SW 1271 (cell line): ENCODE data around the gene RANBP3.
"Not testable (repeated sequence)": the region's sequence is repeated elsewhere in the genome, so short reads cannot be mapped to it uniquely, and the experiment has no call there.

ENCODE experiments used
- DNase-seq, 2 experiments: peaks; one replicate each; lab custom pipeline; 2025; lab: John Stamatoyannopoulos, UW

RANBP3 gene

DNA sequence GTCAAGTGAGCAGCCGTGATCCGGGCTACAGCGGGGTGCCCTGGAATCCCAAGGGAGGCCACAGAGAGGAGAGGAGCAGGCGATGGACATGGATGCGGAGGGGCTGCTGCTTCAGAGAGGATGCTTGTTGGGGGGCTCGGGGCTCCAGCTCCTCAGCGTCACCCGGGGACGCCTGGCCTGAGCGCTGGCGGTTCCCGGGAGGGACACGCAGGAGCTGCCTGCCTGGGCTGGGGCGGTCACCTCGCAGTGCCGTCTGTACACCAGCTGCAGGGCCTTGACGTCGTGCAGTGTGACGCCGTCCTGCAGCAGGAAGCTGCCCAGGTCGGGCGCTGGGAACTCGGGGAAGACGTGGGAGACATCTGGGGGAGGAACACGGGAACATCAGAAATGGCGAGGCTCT is 29.9 kb upstream of the RANBP3 start:
- no peak for DNase-seq

DNA sequence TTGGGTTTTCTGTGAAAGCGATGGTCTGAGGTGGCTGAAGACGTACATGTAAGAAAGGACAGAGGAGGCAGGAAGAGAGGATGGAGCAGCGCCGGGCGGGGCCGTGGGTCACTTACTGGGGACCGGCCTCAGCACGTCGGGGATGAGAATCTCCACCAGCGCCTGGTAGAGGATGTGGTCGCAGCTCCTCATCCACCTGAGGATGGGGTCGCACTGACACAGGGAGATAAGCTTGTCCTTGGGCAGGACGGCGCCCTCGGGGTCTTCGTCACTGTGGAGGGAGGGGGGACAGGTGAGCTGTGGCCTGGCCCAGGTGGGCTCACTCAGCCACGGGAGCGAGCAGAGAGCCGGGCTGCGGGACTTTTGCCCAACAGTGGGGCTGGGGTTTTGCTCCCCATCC is 29.0 kb upstream of the RANBP3 start:
- DNase-seq: no peak

- not testable (repeated sequence) for DNase-seq
Observed at GRCh38 chr19:6006070-6006446, 28.1 kb upstream of the RANBP3 start.

DNA sequence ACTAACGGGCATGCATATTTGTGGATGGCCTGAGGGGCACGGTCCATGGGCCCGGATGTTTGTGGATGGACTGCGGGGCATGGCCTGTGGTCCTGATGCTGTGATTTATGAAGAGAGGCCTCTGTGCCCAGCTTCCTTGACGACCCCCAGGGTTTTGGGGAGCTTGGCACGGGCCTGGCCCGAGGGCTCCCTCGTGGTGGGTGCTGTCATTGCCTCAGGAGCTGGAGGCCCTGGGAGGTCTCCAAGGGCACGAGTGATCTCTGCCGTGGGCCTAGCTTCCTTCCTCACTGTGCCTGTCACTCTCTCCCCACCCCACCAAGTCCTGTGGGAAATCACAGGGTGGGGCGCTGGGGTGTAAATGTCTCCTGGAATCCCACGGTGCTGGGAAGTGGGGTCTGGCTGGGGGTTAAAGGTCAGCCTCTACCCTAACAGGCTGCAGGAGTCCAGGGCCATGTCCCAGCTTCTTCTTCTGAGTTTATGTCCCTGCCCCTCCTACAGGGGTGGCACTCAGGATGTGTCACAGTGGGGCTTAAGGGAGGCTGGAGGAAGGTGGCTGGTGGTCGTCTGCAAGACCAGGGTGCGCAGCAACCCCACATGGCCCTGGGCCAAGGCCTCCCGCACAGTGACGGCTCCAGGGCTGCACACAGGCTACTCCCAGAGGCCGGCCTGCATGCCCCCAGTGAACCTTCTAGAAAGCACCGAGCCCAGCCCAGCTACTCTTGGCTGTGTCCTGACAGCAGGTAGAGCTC is 27.6 kb upstream of the RANBP3 start:
- no peak for DNase-seq

- DNase-seq: no peak
Observed at GRCh38 chr19:6003976-6004375, 26.0 kb upstream of the RANBP3 start.

- DNase-seq: no peak
Observed at GRCh38 chr19:6002591-6002990, 24.7 kb upstream of the RANBP3 start.

GRCh38 chr19:6000228-6000847 is 22.4 kb upstream of the RANBP3 start:
- no peak for DNase-seq

DNA sequence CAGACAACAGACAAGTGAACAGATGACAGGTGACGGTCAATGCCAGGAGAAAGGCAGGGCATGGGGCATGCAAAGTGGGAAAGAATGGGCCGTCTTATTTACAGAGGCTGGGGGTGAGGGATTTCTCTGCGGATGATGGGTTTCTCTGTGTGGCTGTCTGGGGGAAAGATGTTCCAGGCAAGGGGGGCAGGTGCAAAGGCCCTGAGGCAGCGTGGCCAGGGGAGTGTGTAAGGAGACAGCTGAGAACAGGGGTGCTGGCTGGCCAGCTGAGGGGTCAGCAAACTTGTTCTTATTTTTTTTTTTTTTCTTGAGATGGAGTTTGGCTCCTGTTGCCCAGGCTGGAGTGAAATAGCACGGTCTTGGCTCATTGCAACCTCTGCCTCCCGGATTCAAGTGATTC is 21.8 kb upstream of the RANBP3 start:
- DNase-seq: no peak

- no peak for DNase-seq
Observed at GRCh38 chr19:5997371-5997770, 19.4 kb upstream of the RANBP3 start.

GRCh38 chr19:5996623-5997320 is 18.8 kb upstream of the RANBP3 start:
- DNase-seq: no peak

- no peak for DNase-seq
Observed at GRCh38 chr19:5996102-5996501, 18.2 kb upstream of the RANBP3 start.

GRCh38 chr19:5995606-5996005 is 17.7 kb upstream of the RANBP3 start:
- no peak for DNase-seq

DNA sequence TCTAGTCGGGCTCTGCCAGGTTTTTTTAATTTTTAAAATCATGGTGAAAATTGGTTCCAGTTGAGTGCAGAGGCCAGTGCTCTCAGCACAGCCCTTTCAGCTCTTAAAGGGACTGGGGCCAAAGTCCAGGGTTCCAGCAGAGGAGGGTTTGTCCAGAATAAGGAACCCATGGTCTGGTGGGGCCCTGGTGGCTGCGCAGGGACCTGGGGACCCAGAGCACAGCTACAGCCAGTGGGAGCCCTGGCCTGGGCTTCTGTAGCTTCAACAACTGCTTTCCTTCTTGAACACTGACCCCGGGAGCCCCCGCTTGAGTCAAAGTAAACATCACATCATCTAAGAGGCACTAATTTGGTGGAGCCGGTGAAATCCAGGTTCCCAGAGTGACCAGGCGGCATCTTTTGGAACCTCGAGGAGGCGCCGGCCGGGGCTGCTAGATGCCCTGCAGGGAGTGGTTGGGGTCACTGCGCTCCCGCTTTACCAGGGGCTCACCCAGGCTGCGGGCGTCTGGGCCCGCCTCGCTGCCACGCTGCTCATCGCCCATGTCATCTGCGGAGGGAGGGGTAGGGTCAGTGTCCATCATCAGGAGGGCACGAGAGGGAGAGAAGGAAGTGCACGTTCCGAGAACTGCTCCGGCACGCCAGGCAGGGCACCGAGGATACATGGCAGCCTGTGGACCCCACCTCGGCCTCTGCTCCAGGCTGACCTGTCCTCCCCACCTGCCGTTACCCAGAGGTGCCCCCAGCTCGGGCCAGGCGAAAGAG is 16.6 kb upstream of the RANBP3 start:
- DNase-seq: no peak

DNA sequence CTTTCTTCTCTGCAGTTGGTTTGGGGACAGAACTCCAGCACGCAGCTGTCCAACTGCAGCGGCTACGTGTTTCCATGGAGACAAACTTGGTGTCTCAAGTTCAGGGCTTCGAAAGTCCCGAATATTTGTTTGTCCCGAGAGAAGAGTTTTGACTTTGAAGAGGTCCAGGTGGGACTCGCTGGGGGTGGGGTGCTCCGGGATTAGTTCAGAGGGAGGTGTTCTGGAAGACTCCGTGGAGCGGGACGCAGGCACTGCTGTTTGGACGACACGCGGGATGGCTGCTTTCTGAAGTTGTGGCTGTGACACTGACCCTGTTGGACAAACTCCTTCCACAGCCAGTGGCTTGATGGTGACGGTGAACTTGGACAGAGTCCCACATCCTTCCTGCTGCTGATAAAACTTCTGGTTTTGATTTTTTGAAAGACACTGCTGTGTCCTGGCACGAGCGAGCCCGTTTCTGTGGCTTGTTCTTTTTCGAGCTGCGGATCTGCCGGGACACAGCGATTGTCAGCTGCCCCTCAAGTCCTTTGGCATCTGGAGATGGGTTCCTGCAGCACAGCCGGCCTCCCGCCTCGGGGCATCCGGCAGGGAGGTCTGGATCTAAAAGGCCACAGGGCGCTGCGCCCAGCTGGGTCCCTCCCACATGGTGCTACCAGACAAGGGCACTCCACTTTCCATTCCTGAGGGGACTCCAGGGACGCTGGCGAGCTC is 15.9 kb upstream of the RANBP3 start:
- DNase-seq: no peak

- DNase-seq: no peak
Observed at GRCh38 chr19:5993201-5993600, 15.3 kb upstream of the RANBP3 start.

- no peak for DNase-seq
Observed at GRCh38 chr19:5992756-5993155, 14.8 kb upstream of the RANBP3 start.

DNA sequence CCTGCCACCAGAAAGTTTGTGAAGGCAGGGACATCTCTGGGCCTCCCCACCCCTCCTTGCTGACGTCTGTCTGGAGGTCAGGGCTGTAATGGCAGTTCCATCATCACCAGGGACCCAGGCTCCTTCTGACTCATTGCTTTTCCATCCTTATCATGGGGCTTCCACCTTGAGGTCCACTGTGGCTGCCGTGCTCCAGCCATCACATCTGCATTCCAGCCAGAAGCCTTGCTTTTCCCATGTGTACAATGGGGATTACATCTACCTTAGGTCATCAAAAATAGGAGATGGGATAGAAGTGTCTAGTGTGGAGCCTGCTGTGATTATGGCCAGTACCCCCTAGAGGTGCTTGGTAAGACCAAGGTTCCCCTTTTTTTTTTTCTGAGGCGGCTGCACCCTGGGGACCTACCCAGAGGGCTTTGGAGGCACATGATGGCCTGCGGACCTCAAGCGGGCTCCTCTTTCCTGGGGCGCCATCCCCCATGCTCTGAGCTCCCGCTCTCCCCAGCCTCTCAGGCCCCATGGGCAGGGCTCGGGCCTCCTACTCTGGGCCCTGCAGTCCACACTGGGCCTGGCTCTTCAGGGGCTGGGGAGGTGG is 13.4 kb upstream of the RANBP3 start:
- no peak for DNase-seq

DNA sequence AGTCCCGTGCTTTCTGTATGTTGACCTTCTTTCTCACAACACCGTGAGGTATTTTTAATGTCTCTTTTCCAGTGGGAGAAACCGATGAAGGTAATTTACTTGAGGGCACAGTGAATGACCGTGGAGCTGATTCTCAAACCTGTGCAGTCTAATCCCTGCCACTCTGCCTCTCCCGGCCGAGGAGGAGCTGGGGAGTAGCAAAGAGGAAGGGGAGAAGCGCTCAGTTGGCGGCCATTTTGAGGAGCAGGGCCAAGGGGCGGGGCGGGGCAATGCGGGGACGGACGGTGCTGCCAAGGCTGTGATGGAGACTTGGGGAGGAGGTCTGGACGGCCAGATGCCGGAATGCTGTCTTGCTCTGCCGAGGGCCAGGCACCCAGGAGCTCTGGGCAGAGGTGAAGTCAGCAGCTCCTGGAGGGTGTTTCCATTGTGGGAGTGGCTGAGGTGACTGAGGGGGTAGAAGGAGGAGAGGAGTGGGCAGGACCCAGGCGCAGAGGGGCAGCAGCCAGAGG is 12.4 kb upstream of the RANBP3 start:
- DNase-seq: no peak

GRCh38 chr19:5989388-5990074 is 11.6 kb upstream of the RANBP3 start:
- no peak for DNase-seq

GRCh38 chr19:5988517-5989387 is 10.8 kb upstream of the RANBP3 start:
- peak in 1 of 2 experiments; percentile 20 for DNase-seq
